H9 (cell line): ENCODE measurements around the gene KCNS3. TPM values are rescaled to one million over a fixed set of nuclear protein-coding genes. Genes with fewer than 3 reads are reported as not detected.

ENCODE experiments used
- DNase-seq: peaks from one replicate; pipeline ENCODE4 v3.0.0-alpha.2; 2017
- H2AFZ ChIP-seq: one replicate; pipeline ENCODE4 v1.6.1; 2013; ENCODE audit warnings: mild to moderate bottlenecking, low read length, control low read depth, moderate library complexity
- H2AK5ac ChIP-seq: 2 replicates; pipeline ENCODE4 v1.6.1; 2013; ENCODE audit warnings: low read length, control low read depth, mixed read lengths; ENCODE audit not compliant: insufficient read length
- H2BK120ac ChIP-seq: one replicate; pipeline ENCODE4 v1.6.1; 2013; ENCODE audit warnings: low read depth, mild to moderate bottlenecking, low read length, control low read depth, inconsistent platforms; ENCODE audit not compliant: poor library complexity, severe bottlenecking
- H2BK12ac ChIP-seq: 2 replicates; pipeline ENCODE4 v1.6.1; 2013; ENCODE audit warnings: low read length, control low read depth, mixed read lengths, low read depth; ENCODE audit not compliant: insufficient read length
- H2BK15ac ChIP-seq: 2 replicates; pipeline ENCODE4 v1.6.1; 2013; ENCODE audit warnings: low read depth, low read length, control low read depth
- H2BK20ac ChIP-seq: one replicate; pipeline ENCODE4 v1.6.1; 2013; ENCODE audit warnings: low read depth, mild to moderate bottlenecking, low read length, control low read depth, inconsistent platforms; ENCODE audit not compliant: poor library complexity, severe bottlenecking
- H2BK5ac ChIP-seq: 2 replicates; pipeline ENCODE4 v1.6.1; 2013; ENCODE audit warnings: low read length, control low read depth, mixed read lengths; ENCODE audit not compliant: insufficient read length
- H3K14ac ChIP-seq: 2 replicates; pipeline ENCODE4 v1.6.1; 2013; ENCODE audit warnings: low read length, control low read depth; ENCODE audit not compliant: insufficient read depth
- H3K18ac ChIP-seq: 2 replicates; pipeline ENCODE4 v1.6.1; 2013; ENCODE audit warnings: low read depth, mild to moderate bottlenecking, mixed read lengths, low read length, control low read depth; ENCODE audit not compliant: insufficient read length
- H3K23ac ChIP-seq: 2 replicates; pipeline ENCODE4 v1.6.1; 2013; ENCODE audit warnings: low read length, control low read depth, mixed read lengths, low read depth; ENCODE audit not compliant: insufficient read length
- H3K23me2 ChIP-seq: 2 replicates; pipeline ENCODE4 v1.6.1; 2013; ENCODE audit warnings: low read depth, mild to moderate bottlenecking, mixed read lengths, low read length, control low read depth; ENCODE audit not compliant: insufficient read length, poor library complexity, severe bottlenecking
- H3K27ac ChIP-seq: 2 replicates; pipeline ENCODE4 v1.5.1; 2013; ENCODE audit warnings: low read length, control low read depth, mixed read lengths, low read depth; ENCODE audit not compliant: insufficient read length
- H3K27me3 ChIP-seq: 2 replicates; pipeline ENCODE4 v1.6.1; 2013; ENCODE audit warnings: low read length, control low read depth, inconsistent platforms; ENCODE audit not compliant: insufficient read depth
- H3K4ac ChIP-seq: 2 replicates; pipeline ENCODE4 v1.6.1; 2013; ENCODE audit warnings: low read depth, mild to moderate bottlenecking, control low read depth, inconsistent platforms, low read length, moderate library complexity
- H3K4me1 ChIP-seq: 2 replicates; pipeline ENCODE4 v1.6.1; 2013; ENCODE audit warnings: low read length, control low read depth, inconsistent platforms; ENCODE audit not compliant: insufficient read depth
- H3K4me2 ChIP-seq: 2 replicates; pipeline ENCODE4 v1.6.1; 2013; ENCODE audit warnings: low read length, control low read depth, mixed read lengths; ENCODE audit not compliant: insufficient read length, insufficient read depth
- H3K56ac ChIP-seq: 2 replicates; pipeline ENCODE4 v1.6.1; 2013; ENCODE audit warnings: low read depth, mild to moderate bottlenecking, mixed read lengths, low read length, control low read depth; ENCODE audit not compliant: insufficient read length
- H3K79me1 ChIP-seq: 2 replicates; pipeline ENCODE4 v1.6.1; 2013; ENCODE audit warnings: low read depth, mild to moderate bottlenecking, moderate library complexity, low read length, control low read depth, inconsistent platforms; ENCODE audit not compliant: insufficient read depth, poor library complexity, severe bottlenecking
- H3K79me2 ChIP-seq: 2 replicates; pipeline ENCODE4 v1.6.1; 2013; ENCODE audit warnings: low read length, control low read depth, inconsistent platforms; ENCODE audit not compliant: insufficient read depth
- H3K9ac ChIP-seq: 2 replicates; pipeline ENCODE4 v1.6.1; 2013; ENCODE audit warnings: low read length, control low read depth, mixed read lengths; ENCODE audit not compliant: insufficient read length; ENCODE audit errors: extremely low read depth
- H3K9me3 ChIP-seq: one replicate; pipeline ENCODE4 v1.6.1; 2013; ENCODE audit warnings: low read depth, low read length, inconsistent platforms; ENCODE audit not compliant: control insufficient read depth
- H3T11ph ChIP-seq: one replicate; pipeline ENCODE4 v1.6.1; 2013; ENCODE audit warnings: mild to moderate bottlenecking, low read length, control low read depth, inconsistent platforms
- H4K20me1 ChIP-seq: one replicate; pipeline ENCODE4 v1.6.1; 2013; ENCODE audit not compliant: control insufficient read depth, insufficient read length, insufficient read depth
- H4K5ac ChIP-seq: 2 replicates; pipeline ENCODE4 v1.6.1; 2013; ENCODE audit warnings: low read depth, mild to moderate bottlenecking, mixed read lengths, low read length, control low read depth; ENCODE audit not compliant: insufficient read length
- H4K8ac ChIP-seq: replicated peaks from 2 replicates; pipeline ENCODE4 v1.6.1; 2013; ENCODE audit warnings: low read length, control low read depth, mixed read lengths, low read depth; ENCODE audit not compliant: insufficient read length
- H4K91ac ChIP-seq: 2 replicates; pipeline ENCODE4 v1.6.1; 2013; ENCODE audit warnings: low read depth, mild to moderate bottlenecking, moderate library complexity, mixed read lengths, low read length, control low read depth; ENCODE audit not compliant: insufficient read length
- H3K27ac Mint-ChIP-seq, 3 experiments: 2 replicates in 2 of 3; 3 replicates in 1 of 3; pipeline ENCODE4 v1.8.0; 2020 to 2021; ENCODE audit warnings: mixed read lengths in 3 of 3, mild to moderate bottlenecking in 1 of 3, moderate library complexity in 1 of 3
- H3K27me3 Mint-ChIP-seq: 2 replicates; pipeline ENCODE4 v1.8.0; 2021; ENCODE audit warnings: low read depth, mild to moderate bottlenecking, moderate library complexity, mixed read lengths
- H3K36me3 Mint-ChIP-seq, 3 experiments: 2 replicates in 2 of 3; 3 replicates in 1 of 3; pipeline ENCODE4 v1.8.0; 2020 to 2021; ENCODE audit warnings: low read depth in 3 of 3, mixed read lengths in 3 of 3; ENCODE audit not compliant: insufficient read depth in 1 of 3
- H3K4me1 Mint-ChIP-seq, 2 experiments: 2 replicates each; pipeline ENCODE4 v1.8.0; 2020; ENCODE audit warnings: mixed read lengths in 2 of 2
- H3K4me3 Mint-ChIP-seq, 2 experiments: 2 replicates in 1 of 2; 3 replicates in 1 of 2; pipeline ENCODE4 v1.8.0; 2020 to 2021; ENCODE audit warnings: mild to moderate bottlenecking in 2 of 2, mixed read lengths in 2 of 2, moderate library complexity in 1 of 2
- H3K9me3 Mint-ChIP-seq, 2 experiments: 2 replicates in 1 of 2; 3 replicates in 1 of 2; pipeline ENCODE4 v1.8.0; 2020; ENCODE audit warnings: mild to moderate bottlenecking in 2 of 2, mixed read lengths in 2 of 2, moderate library complexity in 1 of 2
- WGBS: extraction: QIAGEN DNeasy Blood & Tissue Kit; methylation state at CpG from one replicate; pipeline ENCODE4 v1.1.7; 2013; ENCODE audit warnings: missing lambda C conversion rate, low lambda C conversion rate, mixed read lengths; ENCODE audit not compliant: insufficient read length; ENCODE audit errors: extremely low coverage; 5-methylcytosine and 5-hydroxymethylcytosine counted together
- total RNA-seq: library from RNA; stranded (reverse); gene quantifications from 2 replicates; pipeline ENCODE4 v1.2.1, GENCODE V29; 2021
- TF ChIP-seq, protein P1 (sequence below): fragments of 200-600 bp; sonication (generic); conservative IDR thresholded peaks from 3 replicates; pipeline ENCODE4 v1.8.0; 2021; ENCODE audit warnings: antibody characterized with exemption, mild to moderate bottlenecking

KCNS3 gene
- total RNA-seq, 1 experiment from 2014 or later = 8.0 TPM

DNA sequence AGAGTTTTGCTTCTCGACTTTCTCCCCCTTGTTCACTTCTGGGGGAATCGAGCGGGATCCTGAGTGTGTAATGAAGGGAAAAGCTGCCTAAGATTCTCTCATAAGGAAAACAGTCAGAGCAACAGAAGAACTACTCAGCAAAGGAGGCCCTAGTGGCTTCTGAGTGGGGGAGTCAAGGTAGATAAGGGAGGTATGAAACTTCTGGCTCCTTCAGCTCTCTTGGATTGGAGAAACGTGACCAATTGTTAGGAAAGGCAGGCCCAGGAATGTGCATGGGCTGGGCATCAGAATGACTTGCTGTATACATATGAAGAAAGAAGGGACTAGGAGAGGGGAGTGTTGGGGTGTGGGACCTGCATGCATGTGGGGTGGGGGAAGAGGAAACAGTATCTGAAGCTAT lies 73.1 kb downstream of the KCNS3 start:
- TF ChIP-seq, protein P1, sequence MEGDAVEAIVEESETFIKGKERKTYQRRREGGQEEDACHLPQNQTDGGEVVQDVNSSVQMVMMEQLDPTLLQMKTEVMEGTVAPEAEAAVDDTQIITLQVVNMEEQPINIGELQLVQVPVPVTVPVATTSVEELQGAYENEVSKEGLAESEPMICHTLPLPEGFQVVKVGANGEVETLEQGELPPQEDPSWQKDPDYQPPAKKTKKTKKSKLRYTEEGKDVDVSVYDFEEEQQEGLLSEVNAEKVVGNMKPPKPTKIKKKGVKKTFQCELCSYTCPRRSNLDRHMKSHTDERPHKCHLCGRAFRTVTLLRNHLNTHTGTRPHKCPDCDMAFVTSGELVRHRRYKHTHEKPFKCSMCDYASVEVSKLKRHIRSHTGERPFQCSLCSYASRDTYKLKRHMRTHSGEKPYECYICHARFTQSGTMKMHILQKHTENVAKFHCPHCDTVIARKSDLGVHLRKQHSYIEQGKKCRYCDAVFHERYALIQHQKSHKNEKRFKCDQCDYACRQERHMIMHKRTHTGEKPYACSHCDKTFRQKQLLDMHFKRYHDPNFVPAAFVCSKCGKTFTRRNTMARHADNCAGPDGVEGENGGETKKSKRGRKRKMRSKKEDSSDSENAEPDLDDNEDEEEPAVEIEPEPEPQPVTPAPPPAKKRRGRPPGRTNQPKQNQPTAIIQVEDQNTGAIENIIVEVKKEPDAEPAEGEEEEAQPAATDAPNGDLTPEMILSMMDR = no peak
- Histone ChIP-seq H3K14ac (no peak overlapping the region), H2BK15ac (no peak overlapping the region), H2BK12ac (no peak overlapping the region), H3K9ac (no peak overlapping the region), H4K8ac (no peak overlapping the region), H3K79me1 (no peaks in the 10 kb centered on the region), H3K4me1 (no peaks in the 10 kb centered on the region; the same call in 1 of the 2 replicates), H2BK5ac (no peak overlapping the region), H4K20me1 (no peaks in the 10 kb centered on the region), H3K23ac (no peak overlapping the region), H4K91ac (no peak overlapping the region), H2BK20ac (no peak overlapping the region), H3K79me2 (no peaks in the 10 kb centered on the region), H2AFZ (no peak overlapping the region), H3K23me2 (no peaks in the 10 kb centered on the region), H3K27ac (no peak overlapping the region), H3T11ph (no peak overlapping the region), H2AK5ac (no peak overlapping the region), H3K4ac (no peak overlapping the region), H2BK120ac (no peak overlapping the region), H3K9me3 (no peaks in the 10 kb centered on the region), H3K27me3 (no peaks in the 10 kb centered on the region), H3K56ac (no peak overlapping the region), H4K5ac (no peak overlapping the region), H3K18ac (no peak overlapping the region), H3K4me2 (no peak overlapping the region)
- no peaks in the 10 kb centered on the region for H3K4me1 Mint-ChIP-seq
- no CpG with 5 or more reads among the region's 4 CpGs for WGBS
- H3K27me3 Mint-ChIP-seq = no peaks in the 10 kb centered on the region
- H3K36me3 Mint-ChIP-seq = no peaks in the 10 kb centered on the region
- no peak overlapping the region for H3K27ac Mint-ChIP-seq
- no peaks in the 10 kb centered on the region for H3K9me3 Mint-ChIP-seq
- H3K4me3 Mint-ChIP-seq = no peak overlapping the region
- no peak for DNase-seq
